Measurements from ENCODE around the gene ACTR10.

The ACTR10 gene

DNA sequence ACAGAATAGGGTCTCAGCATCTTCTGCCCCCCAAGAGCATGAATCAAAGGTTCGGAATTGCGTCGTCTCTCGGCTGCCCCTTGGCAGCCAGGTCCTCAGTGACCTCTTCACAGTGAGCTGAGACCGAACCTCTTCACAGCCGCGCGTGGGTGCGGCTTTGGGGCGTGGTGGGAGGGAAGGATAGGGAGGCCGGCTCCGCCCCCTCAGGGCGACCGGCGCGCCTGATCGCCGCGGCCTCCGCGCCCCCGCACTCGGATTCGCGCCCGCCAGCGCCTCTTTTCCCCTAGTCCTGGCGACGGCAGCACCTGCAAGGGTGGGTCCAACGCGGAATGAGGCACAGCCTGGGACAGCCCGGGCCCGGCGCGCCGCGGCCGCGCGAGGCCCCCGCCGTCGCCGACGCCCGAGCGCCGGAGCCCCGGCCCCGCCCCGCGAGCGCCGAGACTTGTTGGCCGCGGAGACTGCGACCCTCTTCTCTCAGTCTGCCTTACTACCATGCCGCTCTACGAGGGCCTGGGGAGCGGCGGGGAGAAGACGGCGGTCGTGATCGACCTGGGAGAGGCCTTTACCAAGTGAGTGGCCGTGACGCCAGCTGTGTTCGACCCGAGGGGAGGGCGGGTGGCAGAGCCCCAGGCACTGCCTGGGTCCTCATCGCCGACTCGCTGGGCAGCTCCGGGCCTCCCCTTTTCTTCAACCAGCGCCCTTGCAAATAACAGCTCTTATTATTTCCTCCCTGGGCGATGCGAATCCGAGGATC, at the start of gene ACTR10:
ACTR10 (plus strand) TSS at position 424 of the 754 bp plus-strand sequence; CDS start at position 493, 69 bp downstream.
- peak; percentile 71 to 82 for DNase-seq (ENCODE audit: low read depth in 1 of 2, low spot score in 1 of 2)

DNA sequence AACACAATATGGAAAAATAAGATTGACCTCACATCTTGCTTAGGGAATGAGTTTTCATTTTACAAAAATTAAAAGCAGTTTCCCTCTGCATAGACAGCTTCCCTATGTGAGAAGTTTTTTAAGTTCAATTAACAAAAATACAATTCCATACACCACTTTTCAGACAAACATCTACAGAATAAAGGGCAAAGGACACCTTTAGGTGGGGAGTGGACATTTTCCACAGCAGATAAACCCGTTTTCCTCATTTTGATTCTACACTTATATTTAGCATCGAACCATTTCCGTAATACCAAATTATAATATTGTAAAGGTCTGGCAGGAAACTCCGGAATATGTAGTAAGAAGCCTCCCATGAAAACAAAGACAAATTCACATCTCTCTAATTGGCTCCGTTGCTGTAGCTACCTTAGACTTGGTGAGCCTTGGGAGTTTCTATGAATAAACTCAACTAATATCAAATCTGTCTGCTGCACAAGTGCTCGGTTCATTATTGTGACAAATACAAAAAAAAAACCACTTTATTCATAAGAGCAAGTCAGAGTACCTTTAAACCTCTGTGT, 49.6 kb upstream of the ACTR10 start:
- DNase-seq (ENCODE audit: low read depth in 1 of 2, low spot score in 1 of 2) = no peak

DNA sequence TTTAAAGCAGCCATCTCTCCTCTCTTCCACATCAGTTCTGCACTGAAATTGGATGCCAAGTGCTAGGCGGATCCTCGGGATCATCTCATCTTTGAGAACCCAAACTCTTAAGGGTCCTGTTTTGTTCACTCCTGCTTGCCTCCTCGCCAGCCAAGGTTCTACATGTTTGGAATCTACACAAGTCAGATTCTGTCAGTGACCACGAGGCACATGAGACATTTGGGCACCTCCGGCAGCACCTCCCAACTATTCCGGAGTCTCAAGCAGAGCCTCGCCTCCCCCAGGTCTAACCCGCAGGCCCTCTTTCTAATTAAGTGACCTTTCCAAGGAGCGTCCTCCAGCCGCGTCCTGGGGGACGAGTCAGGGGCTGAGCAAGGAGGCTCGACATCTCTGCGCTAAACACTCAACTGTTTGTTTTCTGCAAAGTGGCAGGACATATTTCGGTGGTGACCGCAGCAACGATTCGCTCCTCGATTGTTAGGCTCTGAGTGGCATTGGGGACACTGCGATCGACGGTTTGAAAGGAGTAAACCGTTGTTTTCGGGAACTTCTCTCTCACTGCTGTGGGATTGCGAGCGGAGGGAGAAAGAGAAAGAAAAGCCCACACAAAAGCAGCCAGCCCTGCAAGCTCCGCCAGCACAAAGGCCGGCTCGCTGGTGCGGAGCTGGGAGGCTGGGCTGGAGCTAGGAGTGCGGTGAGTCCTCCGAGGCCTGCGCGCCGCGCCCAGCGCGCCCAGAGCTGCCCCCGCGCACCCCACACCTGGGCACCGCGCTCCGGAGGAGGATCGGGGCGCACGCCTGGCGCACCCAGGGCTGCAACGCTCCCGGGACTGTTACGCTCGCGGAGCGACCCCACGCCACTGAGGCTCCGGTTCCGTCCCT, 48.6 kb upstream of the ACTR10 start:
- no peak for DNase-seq (ENCODE audit: low read depth in 1 of 2, low spot score in 1 of 2)

DNA sequence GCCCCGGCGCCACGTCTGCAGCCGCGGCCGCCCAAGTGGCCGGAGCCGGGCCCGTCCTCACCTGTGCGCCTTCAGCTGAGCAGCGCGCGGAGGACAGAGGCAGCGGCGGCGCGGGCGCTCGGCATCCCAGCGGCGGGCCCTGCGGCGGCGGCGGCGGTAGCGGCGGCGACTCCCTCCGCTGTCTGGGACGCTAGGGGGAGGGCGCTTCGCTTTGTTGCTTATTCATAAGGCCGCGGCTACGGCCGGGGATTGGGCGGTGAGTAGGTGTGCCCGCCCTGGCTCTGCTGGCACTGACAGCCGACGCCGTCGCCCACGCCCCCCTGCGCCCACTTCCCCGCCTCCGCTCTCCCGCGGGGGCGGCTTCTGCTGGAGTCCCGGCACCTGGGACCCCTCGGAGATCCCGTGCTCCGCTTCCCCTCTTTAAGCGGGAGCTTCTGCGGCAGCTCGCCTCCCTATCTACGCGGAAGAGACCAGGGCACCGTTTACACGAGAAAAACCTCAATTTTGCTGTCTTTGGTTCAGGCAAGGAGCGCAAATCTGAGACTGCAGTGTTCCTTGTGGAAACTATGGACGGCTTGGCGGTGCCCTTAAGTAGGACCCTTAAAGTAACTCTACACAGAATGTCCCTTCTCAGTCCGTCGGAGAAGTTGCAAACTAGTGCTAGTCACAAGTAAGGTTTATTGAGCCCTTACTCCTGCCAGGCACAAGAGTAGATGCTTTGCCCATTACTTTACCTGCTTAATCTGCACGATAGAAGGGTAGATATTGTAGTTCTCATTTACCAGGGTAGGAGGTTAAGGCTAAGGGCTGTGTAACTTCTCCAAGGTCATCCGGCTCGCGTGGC, 47.7 kb upstream of the ACTR10 start, which contains the start of gene ARMH4:
ARMH4 (minus strand) TSS at position 200 of the 844 bp plus-strand sequence. CDS start 12,855 bp downstream, outside the sequence.
- DNase-seq (ENCODE audit: low read depth in 1 of 2, low spot score in 1 of 2) = peak; percentile 24 to 29

DNA sequence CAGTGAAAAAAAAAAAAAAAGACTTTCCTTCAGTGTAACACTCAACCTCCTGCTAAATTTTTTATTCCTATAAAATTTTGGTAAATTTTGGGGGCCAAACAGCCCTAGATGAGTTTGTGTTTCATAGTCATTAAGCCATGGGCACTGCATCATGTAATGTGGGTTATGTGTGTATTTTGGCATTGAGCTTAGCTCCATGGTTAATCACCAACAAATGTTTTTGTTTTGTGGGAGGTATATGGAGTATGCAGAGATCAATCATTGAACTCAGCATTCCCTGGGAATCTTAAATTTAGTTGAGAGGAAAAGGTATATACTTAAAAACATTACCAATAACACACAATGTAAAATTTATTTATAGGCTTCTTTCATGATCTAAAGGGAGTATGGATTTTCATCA, 39.4 kb upstream of the ACTR10 start:
- no peak for DNase-seq (ENCODE audit: low read depth in 1 of 2, low spot score in 1 of 2)

DNA sequence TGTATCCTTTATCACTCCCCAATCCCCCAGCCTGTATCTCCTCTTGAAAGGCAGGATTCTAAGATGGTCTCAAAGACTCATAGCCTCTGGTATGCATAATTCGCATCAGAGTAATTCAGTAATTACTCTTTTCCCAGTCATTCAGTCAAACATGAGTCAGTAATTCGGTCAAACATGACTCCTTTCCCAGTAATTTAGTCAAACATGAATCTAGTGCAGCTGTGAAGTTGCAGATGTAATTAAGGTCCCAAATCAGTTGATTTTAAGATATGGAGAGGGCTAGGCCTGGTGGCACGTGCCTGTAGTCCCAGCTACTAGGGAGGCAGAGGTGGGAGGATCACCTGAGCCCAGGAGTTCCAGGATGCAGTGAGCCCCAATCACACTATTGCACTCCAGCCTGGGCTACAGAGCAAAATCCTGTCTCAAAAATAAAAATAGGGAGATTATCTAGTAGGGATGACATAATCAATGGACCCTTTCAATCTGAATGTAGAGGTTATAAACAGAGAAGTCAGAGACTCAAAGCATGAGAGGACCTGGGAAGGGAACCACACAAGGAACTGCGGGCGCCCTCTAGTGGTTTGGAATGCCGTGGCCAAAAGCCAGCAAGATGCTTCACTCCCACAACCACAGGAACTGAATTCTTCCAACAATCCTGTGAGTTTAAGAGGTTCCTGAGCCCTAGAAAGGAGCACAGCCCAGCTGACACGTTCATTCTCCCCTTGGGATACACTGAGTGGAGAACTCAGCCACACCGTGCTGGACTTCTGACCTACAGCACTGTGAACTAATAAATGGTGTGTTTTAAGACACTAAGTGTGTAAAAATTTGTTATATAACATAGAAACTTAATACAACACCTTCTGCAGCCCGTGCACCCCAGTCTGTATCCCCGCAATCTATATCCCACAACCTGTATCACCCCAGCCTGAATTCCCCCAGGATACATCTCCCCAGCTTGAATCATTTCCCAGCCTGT, 33.7 kb upstream of the ACTR10 start:
- DNase-seq (ENCODE audit: low read depth in 1 of 2, low spot score in 1 of 2) = peak; percentile 45 to 71

DNA sequence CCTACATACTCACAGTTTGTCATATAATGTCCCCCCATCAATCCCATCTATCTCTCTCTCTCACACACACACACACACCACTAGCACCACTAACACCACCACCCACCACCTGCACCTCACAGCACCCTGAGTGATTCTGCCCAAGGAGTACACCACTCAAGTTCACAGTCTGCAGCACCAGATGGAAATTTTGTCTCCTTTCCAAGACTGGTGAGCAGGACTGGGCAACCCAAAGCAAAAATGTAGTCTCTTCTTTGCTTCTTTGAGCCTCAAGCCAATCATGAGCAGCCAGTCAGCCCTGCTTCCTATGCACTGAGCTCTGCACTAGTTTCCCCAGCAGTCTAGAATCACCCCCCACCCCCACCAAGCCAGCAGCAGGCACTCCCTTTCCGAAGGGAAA, 32.9 kb upstream of the ACTR10 start:
- no peak for DNase-seq (ENCODE audit: low read depth in 1 of 2, low spot score in 1 of 2)

DNA sequence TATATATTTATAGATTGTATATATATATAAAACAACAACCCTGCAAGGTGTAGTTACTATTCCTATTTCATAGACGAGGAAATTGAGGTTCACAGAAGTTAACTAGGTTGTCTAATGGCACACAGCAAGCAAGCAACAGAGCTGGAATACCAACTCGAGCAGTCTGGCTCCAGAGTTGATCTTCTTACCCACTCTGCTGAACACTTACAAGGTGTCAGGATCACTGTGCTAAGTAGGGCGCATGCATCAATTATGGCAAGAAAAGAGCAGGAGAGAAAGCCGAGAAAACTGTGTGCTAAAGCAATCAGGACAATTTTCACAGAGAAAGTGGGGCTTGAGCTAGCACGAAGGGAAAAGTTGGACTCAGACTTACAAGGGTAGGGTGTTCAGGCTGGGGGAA, 32.1 kb upstream of the ACTR10 start:
- no peak for DNase-seq (ENCODE audit: low read depth in 1 of 2, low spot score in 1 of 2)

DNA sequence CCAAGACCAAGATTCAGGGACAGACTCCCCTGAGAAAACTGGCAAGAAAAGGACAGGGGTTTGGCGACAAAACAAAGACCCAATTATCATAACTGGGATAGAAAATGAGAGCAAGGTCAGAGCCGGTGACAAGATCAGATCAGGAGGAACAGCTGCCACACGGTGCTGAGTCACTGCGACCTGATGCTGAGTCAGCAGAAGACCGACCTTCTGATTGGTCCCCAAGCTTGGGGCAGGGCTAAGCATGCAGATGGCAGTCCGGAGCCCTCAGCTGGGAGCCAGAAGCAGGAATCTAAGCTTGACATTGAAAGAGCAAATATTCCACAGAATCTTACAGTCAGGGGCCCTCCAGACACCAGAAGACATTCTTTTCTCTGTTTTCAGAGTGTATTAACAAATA, 28.9 kb upstream of the ACTR10 start:
- DNase-seq (ENCODE audit: low read depth in 1 of 2, low spot score in 1 of 2) = peak in 1 of 2 donors; percentile 13

DNA sequence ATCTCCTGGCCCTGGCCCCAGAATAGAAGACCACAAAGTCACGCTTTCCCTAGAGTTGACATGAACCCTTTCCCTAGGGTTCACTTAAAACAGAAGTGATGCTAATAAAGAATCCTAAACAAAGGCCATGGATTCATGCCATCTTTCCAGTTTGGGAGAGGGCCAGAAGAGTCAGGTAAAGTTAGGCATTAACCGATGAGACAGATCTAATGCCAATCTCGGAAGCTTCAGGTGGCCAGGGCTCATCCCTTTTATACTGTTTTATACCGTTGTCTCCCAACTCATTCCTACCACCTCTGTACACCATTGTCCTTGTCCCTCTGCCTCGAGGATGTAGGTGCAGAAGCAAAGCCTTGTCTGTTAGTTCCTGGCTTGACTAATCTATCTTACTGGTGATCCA, 22.8 kb upstream of the ACTR10 start:
- no peak for DNase-seq (ENCODE audit: low read depth in 1 of 2, low spot score in 1 of 2)

DNA sequence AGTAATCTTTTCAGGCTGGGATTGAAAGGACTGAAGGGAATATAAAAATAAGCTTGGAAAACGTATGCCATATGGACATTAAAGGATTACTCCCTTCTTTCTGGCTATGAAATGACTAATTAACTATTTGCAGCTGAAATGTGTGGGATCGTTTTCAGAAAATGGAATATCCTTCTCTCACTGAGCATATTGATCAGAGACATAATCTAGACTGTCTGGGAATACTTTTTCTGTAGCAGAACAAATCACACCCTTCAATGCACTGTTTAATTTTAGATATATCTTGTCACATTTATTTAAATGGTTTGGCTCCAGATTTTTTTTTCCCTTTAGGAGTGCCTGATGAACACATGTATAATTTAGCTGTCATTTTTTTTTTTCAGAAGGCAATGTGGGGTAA, 10.8 kb upstream of the ACTR10 start:
- no peak for DNase-seq (ENCODE audit: low read depth in 1 of 2, low spot score in 1 of 2)

DNA sequence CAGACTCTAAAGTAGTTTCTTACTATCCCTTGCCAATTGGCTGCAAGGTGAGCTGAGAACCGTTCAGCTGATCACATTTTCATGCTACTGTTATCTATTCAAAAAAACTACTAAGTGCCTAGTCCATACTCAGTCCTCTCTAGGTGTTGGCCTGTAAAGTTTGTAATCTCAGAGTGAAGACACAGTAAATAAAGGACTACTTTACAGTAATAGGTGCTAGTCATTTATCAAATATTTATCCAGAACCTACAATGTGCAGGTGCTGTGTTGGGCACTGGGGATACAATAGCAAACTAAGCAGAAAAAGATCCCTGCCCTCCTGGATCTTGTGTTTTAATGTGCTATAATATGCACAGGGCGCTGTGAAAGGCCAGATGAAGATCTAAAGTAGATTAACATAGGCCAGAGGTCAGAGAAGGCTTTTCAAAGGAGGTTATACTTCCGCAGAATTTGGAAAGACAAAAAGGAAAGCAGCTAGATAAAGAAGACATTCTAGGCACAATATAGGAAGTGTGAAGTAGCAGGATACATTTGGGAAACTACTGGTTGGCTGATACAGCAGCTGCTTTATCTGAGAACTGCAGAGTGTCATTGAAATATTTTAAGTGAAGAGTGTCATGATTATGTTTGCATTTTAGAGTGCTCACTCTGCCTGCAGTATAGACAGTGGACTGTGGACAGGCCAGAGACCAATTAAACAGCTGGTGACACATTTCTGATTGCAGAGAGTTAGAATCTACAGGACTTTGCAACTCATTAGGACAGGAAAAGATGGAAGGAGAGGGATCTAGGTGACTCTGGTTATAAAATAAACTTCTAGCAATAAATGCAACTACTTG, 8.0 kb upstream of the ACTR10 start:
- no peak for DNase-seq (ENCODE audit: low read depth in 1 of 2, low spot score in 1 of 2)

DNA sequence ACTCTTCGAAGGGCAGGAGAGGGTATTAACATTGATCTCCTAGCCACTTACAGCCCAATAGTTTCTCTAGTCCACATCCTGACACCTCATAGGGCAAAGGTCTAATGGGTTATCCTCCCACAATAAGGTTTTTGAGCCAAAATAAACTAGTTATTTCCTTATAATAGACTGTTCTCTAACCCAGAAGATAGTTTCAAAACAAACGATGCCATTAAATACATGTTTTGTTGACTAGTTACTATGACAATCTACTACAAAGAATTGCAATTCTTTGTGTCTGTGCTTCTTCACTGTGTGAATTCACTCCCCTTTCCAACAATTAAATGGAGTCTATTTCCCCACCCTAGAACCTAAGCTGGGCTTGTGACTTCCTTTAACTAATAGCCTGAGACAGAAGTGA, 6.4 kb upstream of the ACTR10 start:
- no peak for DNase-seq (ENCODE audit: low read depth in 1 of 2, low spot score in 1 of 2)

DNA sequence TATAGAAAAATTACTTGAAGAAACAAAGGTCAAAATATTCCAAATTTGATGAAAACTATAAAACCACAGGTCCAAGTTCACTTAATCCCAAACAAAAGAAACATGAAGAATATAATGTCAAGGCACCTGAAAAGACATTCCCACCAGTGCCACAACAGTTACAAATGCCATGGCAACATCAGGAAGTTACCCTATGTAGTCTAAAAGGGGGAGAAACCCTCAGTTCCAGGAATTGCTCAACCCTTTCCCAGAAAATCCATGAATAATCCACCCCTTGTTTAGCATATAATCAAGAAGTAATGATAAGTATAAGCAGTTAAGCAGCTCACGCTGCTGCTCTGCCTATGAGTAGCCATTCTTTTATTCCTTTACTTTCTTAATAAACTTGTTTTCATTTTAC, 3.8 kb upstream of the ACTR10 start:
- DNase-seq (ENCODE audit: low read depth in 1 of 2, low spot score in 1 of 2) = no peak

DNA sequence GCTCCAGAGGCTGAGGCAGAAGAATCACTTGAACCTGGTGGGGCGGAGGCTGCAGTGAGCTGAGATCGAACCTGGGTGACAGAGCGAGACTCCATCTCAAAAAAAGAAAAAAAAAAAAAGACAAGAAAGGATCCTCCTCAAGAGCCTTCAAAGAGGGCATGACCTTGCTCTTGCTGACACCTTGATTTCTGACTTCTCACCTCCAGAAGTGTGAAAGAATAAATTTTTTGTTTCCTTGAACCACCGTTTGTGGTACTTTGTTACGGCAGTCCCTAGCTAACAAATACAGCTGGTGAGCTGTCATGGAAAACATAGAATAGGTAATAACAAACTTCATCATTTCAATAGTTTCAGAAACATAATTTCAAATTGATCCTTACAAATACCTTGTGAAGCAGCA, 1.9 kb upstream of the ACTR10 start:
- no peak for DNase-seq (ENCODE audit: low read depth in 1 of 2, low spot score in 1 of 2)

DNA sequence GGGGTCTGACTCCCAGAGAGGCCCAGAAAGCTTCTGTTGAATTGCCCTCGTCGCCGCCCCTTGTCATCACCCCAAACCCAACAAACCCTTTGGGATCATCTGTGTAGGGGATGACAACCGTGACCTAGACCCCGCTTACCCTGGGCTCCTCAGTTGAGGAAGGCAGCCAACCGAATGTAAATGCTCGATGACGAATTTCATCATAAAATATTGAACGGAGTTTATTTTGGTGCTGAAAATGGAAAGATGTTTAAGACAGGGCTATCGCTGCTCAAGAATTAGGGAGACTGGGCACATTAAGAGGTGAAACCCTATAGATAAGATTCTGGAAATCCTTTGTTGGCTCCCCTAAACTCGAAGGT, 512 bp downstream of the ACTR10 start:
- no peak for DNase-seq (ENCODE audit: low read depth in 1 of 2, low spot score in 1 of 2)

DNA sequence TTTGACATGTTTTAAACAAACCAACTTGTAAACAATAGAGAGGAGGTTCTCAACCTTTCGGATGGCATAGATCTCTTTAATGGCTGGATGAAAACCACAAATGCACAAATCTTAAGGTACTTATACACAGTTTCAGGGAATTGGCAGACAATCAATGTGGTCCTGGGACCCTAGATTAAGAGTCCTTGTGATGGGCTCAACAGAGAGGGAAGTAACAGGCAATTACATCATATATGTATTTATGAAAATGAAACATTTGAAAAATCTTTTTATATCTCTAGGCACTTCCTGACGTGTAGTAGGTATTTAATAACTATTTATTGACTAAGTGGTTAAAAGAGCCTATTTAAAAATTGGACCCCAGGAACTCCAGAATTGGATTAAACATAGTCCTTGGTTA, 897 bp downstream of the ACTR10 start:
- DNase-seq (ENCODE audit: low read depth in 1 of 2, low spot score in 1 of 2) = no peak

DNA sequence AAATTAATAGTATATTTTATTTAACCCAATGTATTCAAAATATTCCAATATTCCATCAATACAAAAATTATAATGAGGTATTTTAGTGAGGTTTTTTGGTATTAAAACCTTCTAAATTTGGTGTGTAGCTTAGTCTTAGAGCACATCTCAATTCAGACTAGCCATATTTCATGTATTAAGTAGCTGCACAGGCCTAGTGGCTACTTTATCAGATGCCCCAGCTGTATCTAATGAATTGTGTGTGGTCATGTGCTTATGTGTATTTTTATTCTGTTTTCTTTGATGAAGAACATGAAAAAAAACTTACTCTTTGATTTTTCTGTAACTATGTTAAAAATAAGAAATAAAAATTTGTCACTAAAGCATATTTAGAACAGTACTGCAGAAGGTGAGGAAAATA, 13.2 kb downstream of the ACTR10 start:
- no peak for DNase-seq (ENCODE audit: low read depth in 1 of 2, low spot score in 1 of 2)

Data from activated T-helper 1 cell treated with anti-CD3 and anti-CD28 coated beads, Interleukin-2, amount 50 U/mL, for 16 hours (primary cell).